Uterus (tissue), 2 donors: ENCODE data around the gene ST7.

Source experiments
- CTCF ChIP-seq, 4 experiments: fragments of 200-600 bp in 2 of 4; fragments of 450-650 bp in 2 of 4; sonication (generic) in 2 of 4; IDR thresholded peaks; one replicate each; pipeline ENCODE4 v1.5.1; 2016 to 2019; ENCODE audit warnings: antibody characterized with exemption in 4 of 4, mild to moderate bottlenecking in 2 of 4, moderate library complexity in 1 of 4
- POLR2A ChIP-seq, 2 donors: fragments of 450-650 bp; IDR thresholded peaks; one replicate each; pipeline ENCODE4 v1.6.1; 2016; ENCODE audit warnings: antibody characterized with exemption in 2 of 2, mild to moderate bottlenecking in 1 of 2, moderate library complexity in 1 of 2

GRCh38 chr7:117183729-117184128, 230.4 kb downstream of the ST7 start:
- no peak for TF ChIP-seq CTCF (IDR thresholded peaks at IDR 0.05)
- TF ChIP-seq POLR2A (IDR thresholded peaks at IDR 0.05), result no peak
